Vagina (tissue), 2 donors: ENCODE measurements around the gene GRAMD4.

Experiments used
- CTCF ChIP-seq, 3 experiments: fragments of 450-650 bp in 2 of 3; fragments of 200-600 bp in 1 of 3; sonication (generic) in 1 of 3; IDR thresholded peaks; one replicate each; pipeline ENCODE4 v1.5.1; 2017 to 2019; ENCODE audit warnings: antibody characterized with exemption in 3 of 3, mild to moderate bottlenecking in 2 of 3, moderate library complexity in 2 of 3
- POLR2A ChIP-seq, 2 donors: fragments of 450-650 bp; IDR thresholded peaks; one replicate each; pipeline ENCODE4 v1.6.1; 2017; ENCODE audit warnings: antibody characterized with exemption in 2 of 2, mild to moderate bottlenecking in 2 of 2, moderate library complexity in 2 of 2

- TF ChIP-seq CTCF (IDR thresholded peaks at IDR 0.05) (no peak), POLR2A (IDR thresholded peaks at IDR 0.05) (no peak)
Observed at GRCh38 chr22:46600273-46600796, 19.9 kb upstream of the GRAMD4 start.
